Coronary artery (tissue), 2 donors: Measurements from ENCODE around the gene MUC15.

Source experiments
- DNase-seq: peaks from one replicate; pipeline ENCODE4 v3.0.0-alpha.2; 2017; ENCODE audit warnings: low spot score
- H3K27ac ChIP-seq, 2 donors: fragments of 200-600 bp; sonication (generic); one replicate each; pipeline ENCODE4 v1.5.1; 2016 to 2019
- H3K4me3 ChIP-seq: fragments of 200-600 bp; sonication (generic); 2 replicates; pipeline ENCODE4 v1.5.1; 2016; ENCODE audit warnings: mild to moderate bottlenecking, moderate library complexity
- CTCF ChIP-seq: fragments of 200-600 bp; sonication (generic); IDR thresholded peaks from one replicate; pipeline ENCODE4 v1.5.1; 2019; ENCODE audit warnings: antibody characterized with exemption

The MUC15 gene

GRCh38 chr11:26573896-26574295 is 1.8 kb upstream of the MUC15 start:
- Histone ChIP-seq H3K27ac (no peak overlapping the region), H3K4me3 (no peak overlapping the region)
- no peak for TF ChIP-seq CTCF
- no peak for DNase-seq

- DNase-seq = no peak
These were observed 823 bp upstream of the MUC15 start for GRCh38 chr11:26572770-26573402.

GRCh38 chr11:26569646-26570045 is 2.4 kb downstream of the MUC15 start:
- H3K27ac ChIP-seq = no peak overlapping the region
- no peak for TF ChIP-seq CTCF
- no peak overlapping the region for H3K4me3 ChIP-seq
- no peak for DNase-seq

More at GRCh38 chr11:26572770-26573402, 823 bp upstream of the MUC15 start:
- TF ChIP-seq CTCF = no peak
- Histone ChIP-seq H3K27ac (no peak overlapping the region), H3K4me3 (no peak overlapping the region)

- Histone ChIP-seq H3K4me3 (no peak overlapping the region), H3K27ac (no peak overlapping the region)
- DNase-seq = no peak
- TF ChIP-seq CTCF = no peak
These were observed 13.9 kb downstream of the MUC15 start for GRCh38 chr11:26558190-26558589.

- Histone ChIP-seq H3K27ac (no peak overlapping the region), H3K4me3 (no peak overlapping the region)
- DNase-seq = no peak
- TF ChIP-seq CTCF = no peak
These were observed 14.4 kb downstream of the MUC15 start for GRCh38 chr11:26557666-26558065.

- DNase-seq = no peak
- Histone ChIP-seq H3K4me3 (no peak overlapping the region), H3K27ac (no peak overlapping the region)
- no peak for TF ChIP-seq CTCF
These were observed 15.5 kb downstream of the MUC15 start for GRCh38 chr11:26556582-26556981.

- no peak for TF ChIP-seq CTCF
- no peak for DNase-seq
- H3K27ac ChIP-seq = no peak overlapping the region
- H3K4me3 ChIP-seq = no peak overlapping the region
These were observed 17.6 kb downstream of the MUC15 start for GRCh38 chr11:26554455-26554854.
